SK-N-SH (cell line): ENCODE data around the gene ZNF74. TPM values are rescaled to one million over a fixed set of nuclear protein-coding genes. Genes with fewer than 3 reads are reported as not detected.

Experiments used
- CTCF ChIA-PET: fragments of 300-600, 350-600 bp; formaldehyde crosslinking; extraction: SDS; loops from one replicate; lab custom pipeline; 2021; lab: Yijun Ruan, JAX
- POLR2A ChIA-PET: fragments of 350-600 bp; sonication (Branson Sonifier 250); formaldehyde crosslinking; extraction: SDS; loops from one replicate; lab custom pipeline; 2020; ENCODE audit warnings: antibody characterized with exemption, inconsistent platforms; lab: Yijun Ruan, JAX
- DNase-seq: peaks from one replicate; pipeline ENCODE4 v3.0.0; 2012
- H2AFZ ChIP-seq: fragments of 200-600 bp; sonication (generic); 2 replicates; pipeline ENCODE4 v1.8.1; 2016; ENCODE audit warnings: antibody characterized with exemption, mild to moderate bottlenecking, low read depth
- H3F3A ChIP-seq: fragments of 200-600 bp; sonication (generic); replicated peaks from 2 replicates; pipeline ENCODE3; 2016; ENCODE audit warnings: antibody characterized with exemption, mild to moderate bottlenecking; ENCODE audit not compliant: insufficient read depth
- H3K27ac ChIP-seq, 2 experiments: fragments of 200-500 bp in 1 of 2; fragments of 200-600 bp in 1 of 2; sonication (Bioruptor generic) in 1 of 2; sonication (generic), shearing (Covaris generic) in 1 of 2; 2 replicates each; pipeline versions ENCODE4 v1.5.1 to v1.6.1; 2014 to 2016; ENCODE audit warnings: low read depth in 2 of 2, inconsistent platforms in 1 of 2, low read length in 1 of 2, mild to moderate bottlenecking in 1 of 2, mixed read lengths in 1 of 2
- H3K27me3 ChIP-seq: fragments of 200-600 bp; sonication (generic), shearing (Covaris generic); 2 replicates; pipeline ENCODE4 v1.6.1; 2016; ENCODE audit warnings: mixed run types; ENCODE audit not compliant: insufficient read depth
- H3K36me3 ChIP-seq, 2 experiments: fragments of 200-500 bp in 1 of 2; fragments of 200-600 bp in 1 of 2; sonication (Bioruptor generic) in 1 of 2; sonication (generic) in 1 of 2; replicated peaks in 1 of 2; 2 replicates each; pipeline versions ENCODE3 to v1.5.1; 2014 to 2016; ENCODE audit warnings: low read length in 1 of 2, mild to moderate bottlenecking in 1 of 2; ENCODE audit not compliant: insufficient read depth in 2 of 2, control insufficient read depth in 1 of 2
- H3K4me1 ChIP-seq, 2 experiments: fragments of 200-500 bp in 1 of 2; fragments of 200-600 bp in 1 of 2; sonication (Bioruptor generic) in 1 of 2; sonication (generic), shearing (Covaris generic) in 1 of 2; 2 replicates each; pipeline versions ENCODE4 v1.5.1 to v1.6.1; 2014 to 2016; ENCODE audit warnings: low read depth in 1 of 2, low read length in 1 of 2, mixed run types in 1 of 2; ENCODE audit not compliant: insufficient read depth in 2 of 2, control insufficient read depth in 1 of 2
- H3K4me2 ChIP-seq: fragments of 200-600 bp; sonication (generic), shearing (Covaris generic); 2 replicates; pipeline ENCODE4 v1.6.1; 2017; ENCODE audit warnings: mixed run types
- H3K4me3 ChIP-seq, 2 experiments: fragments of 200-500 bp in 1 of 2; fragments of 200-600 bp in 1 of 2; sonication (Bioruptor generic) in 1 of 2; sonication (generic), shearing (Covaris generic) in 1 of 2; 2 replicates each; pipeline versions ENCODE4 v1.5.1 to v1.8.1; 2014 to 2016; ENCODE audit warnings: low read depth in 2 of 2, inconsistent platforms in 1 of 2, low read length in 1 of 2, mild to moderate bottlenecking in 1 of 2, mixed read lengths in 1 of 2, moderate library complexity in 1 of 2
- H3K79me2 ChIP-seq: fragments of 200-600 bp; sonication (generic); 2 replicates; pipeline ENCODE4 v1.8.1; 2017; ENCODE audit warnings: mild to moderate bottlenecking; ENCODE audit not compliant: insufficient read depth
- H3K9ac ChIP-seq: fragments of 200-600 bp; sonication (generic); 2 replicates; pipeline ENCODE4 v1.6.1; 2017; ENCODE audit warnings: mixed run types
- H3K9me2 ChIP-seq: fragments of 200-600 bp; sonication (generic); 2 replicates; pipeline ENCODE4 v1.6.1; 2017; ENCODE audit warnings: mixed run types
- H3K9me3 ChIP-seq: fragments of 200-600 bp; sonication (generic); 2 replicates; pipeline ENCODE4 v1.6.1; 2017; ENCODE audit warnings: mixed run types, mild to moderate bottlenecking, moderate library complexity
- H4K20me1 ChIP-seq: fragments of 200-600 bp; sonication (generic); 2 replicates; pipeline ENCODE4 v1.6.1; 2017; ENCODE audit warnings: mild to moderate bottlenecking, mixed run types; ENCODE audit not compliant: insufficient read depth
- EP300 ChIP-seq, 2 experiments: IDR thresholded peaks; 2 replicates each; pipeline versions ENCODE4 v1.4.0 to v1.6.1; 2012; ENCODE audit warnings: borderline replicate concordance in 1 of 2, low read depth in 1 of 2, low read length in 1 of 2
- FOSL2 ChIP-seq: IDR thresholded peaks from 2 replicates; pipeline ENCODE4 v1.4.0; 2012; ENCODE audit warnings: low read depth, mild to moderate bottlenecking, moderate library complexity, borderline replicate concordance
- FOXM1 ChIP-seq: IDR thresholded peaks from 2 replicates; pipeline ENCODE4 v1.4.0; 2012; ENCODE audit warnings: low read depth, mild to moderate bottlenecking
- GATA2 ChIP-seq: sonication (generic); formaldehyde crosslinking; IDR thresholded peaks from 2 replicates; pipeline ENCODE4 v1.5.0; 2020; ENCODE audit warnings: mild to moderate bottlenecking, missing genetic modification reagents
- IRF3 ChIP-seq: fragments of 150-350 bp; IDR thresholded peaks from 2 replicates; pipeline ENCODE4 v1.6.1; 2016; ENCODE audit warnings: mild to moderate bottlenecking, low read depth, low read length
- MEF2A ChIP-seq: IDR thresholded peaks from 2 replicates; pipeline ENCODE4 v1.4.0; 2012; ENCODE audit warnings: low read depth, borderline replicate concordance
- NFIC ChIP-seq: IDR thresholded peaks from 2 replicates; pipeline ENCODE4 v1.4.0; 2012; ENCODE audit warnings: borderline replicate concordance
- RCOR1 ChIP-seq: fragments of 150-350 bp; IDR thresholded peaks from 2 replicates; pipeline ENCODE4 v1.6.1; 2017; ENCODE audit warnings: antibody characterized with exemption, low read length
- RFX5 ChIP-seq: IDR thresholded peaks from 2 replicates; pipeline ENCODE4 v1.6.1; 2012; ENCODE audit warnings: mild to moderate bottlenecking, improper control_type of control experiment, low read length
- TCF12 ChIP-seq: IDR thresholded peaks from 2 replicates; pipeline ENCODE4 v1.4.0; 2012
- TEAD4 ChIP-seq: IDR thresholded peaks from 2 replicates; pipeline ENCODE4 v1.4.0; 2012; ENCODE audit warnings: mild to moderate bottlenecking, borderline replicate concordance; ENCODE audit not compliant: insufficient read depth
- YY1 ChIP-seq: IDR thresholded peaks from 2 replicates; pipeline ENCODE4 v1.4.0; 2012; ENCODE audit warnings: low read depth, mild to moderate bottlenecking
- WGBS: methylation state at CpG from one replicate; pipeline ENCODE4 v1.1.6; 2017; ENCODE audit warnings: low lambda C conversion rate; 5-methylcytosine and 5-hydroxymethylcytosine counted together
- polyA plus RNA-seq, 3 experiments: library from polyadenylated mRNA; depleted of rRNA; stranded (reverse); fragments of >200 nt; gene quantifications; 2 replicates each; pipeline ENCODE4 v1.2.3, GENCODE V29; 2012
- TF ChIP-seq, protein P1 (sequence below): IDR thresholded peaks from 2 replicates; pipeline ENCODE4; 2012
- TF ChIP-seq, protein P2 (sequence below): IDR thresholded peaks from 2 replicates; pipeline ENCODE4 v1.6.1; 2012; ENCODE audit warnings: mild to moderate bottlenecking, low read depth, low read length, moderate library complexity

The ZNF74 gene
- polyA plus RNA-seq, 1 of the 3 experiments (the other 2 are of a cell fraction): 8.0 TPM

GRCh38 chr22:20456722-20457076 lies 62.7 kb downstream of the ZNF74 start:
- H2AFZ ChIP-seq: no peak overlapping the region; the same call in 1 of the 2 replicates
- H3K9me2 ChIP-seq: no peaks in the 10 kb centered on the region
- no peak overlapping the region for H3K9ac ChIP-seq
- H3K36me3 ChIP-seq: peaks cover 19 to 27% of the 10 kb centered on the region in 2 experiments
- no peak for TF ChIP-seq YY1
- TF ChIP-seq, all 33 proteins: peak for 0
- no peaks in the 10 kb centered on the region for H3K27me3 ChIP-seq
- peaks cover 0 to 7% of the 10 kb centered on the region in 2 experiments; a peak in 1 of 4 replicates for H3K4me1 ChIP-seq
- H3K4me3 ChIP-seq: no peak overlapping the region
- 100% methylated on average over 1 of the region's 3 CpGs for WGBS
- DNase-seq: no peak
- CTCF ChIA-PET: interaction anchor here (0.8 to 4.8 kb wide), 28 partner anchors 8 to 174 kb away, joined by 3 to 102 read pairs (median 4); partner anchors contain the start of gene DGCR6L
- H3K9me3 ChIP-seq: no peaks in the 10 kb centered on the region
- H3K79me2 ChIP-seq: no peaks in the 10 kb centered on the region
- peaks cover 4% of the 10 kb centered on the region for H3F3A ChIP-seq
- no peaks in the 10 kb centered on the region for H4K20me1 ChIP-seq
- H3K27ac ChIP-seq: peak overlapping the region in 1 of 2 experiments; percentile 50; a peak in 1 of 4 replicates
- POLR2A ChIA-PET: interaction anchor here (1.0 to 1.2 kb wide), 3 partner anchors 33 to 136 kb away, joined by 3 to 6 read pairs (median 4); no protein-coding TSS in a partner anchor
- H3K4me2 ChIP-seq: no peak overlapping the region

GRCh38 chr22:20457506-20458240 lies 63.7 kb downstream of the ZNF74 start:
- H3K9ac ChIP-seq: no peak overlapping the region
- no peak overlapping the region for H2AFZ ChIP-seq
- no peaks in the 10 kb centered on the region for H3K27me3 ChIP-seq
- ChIA-PET POLR2A (no interaction called here), CTCF (interaction anchor here (1.5 to 4.8 kb wide), 5 partner anchors 11 to 121 kb away, joined by 3 to 102 read pairs (median 12); no protein-coding TSS in a partner anchor)
- no peak for DNase-seq
- H3K27ac ChIP-seq: no peak overlapping the region
- peaks cover 4% of the 10 kb centered on the region for H3F3A ChIP-seq
- H3K9me3 ChIP-seq: no peaks in the 10 kb centered on the region
- H3K9me2 ChIP-seq: no peaks in the 10 kb centered on the region
- no peaks in the 10 kb centered on the region for H3K79me2 ChIP-seq
- peaks cover 16 to 19% of the 10 kb centered on the region in 2 experiments for H3K36me3 ChIP-seq
- no peak overlapping the region for H3K4me3 ChIP-seq
- H3K4me1 ChIP-seq: peaks cover 0 to 7% of the 10 kb centered on the region in 2 experiments; a peak in 1 of 4 replicates
- WGBS: 97% methylated on average over 7 of the region's 15 CpGs
- no peaks in the 10 kb centered on the region for H4K20me1 ChIP-seq
- no peak overlapping the region for H3K4me2 ChIP-seq
- no peak for TF ChIP-seq NFIC
- TF ChIP-seq FOXM1: no peak
- TF ChIP-seq EP300 (IDR thresholded peaks at IDR 0.05; ENCODE audit: borderline replicate concordance in 1 of 2, low read depth in 1 of 2, low read length in 1 of 2): no peak
- no peak for TF ChIP-seq RFX5
- TF ChIP-seq, protein P1, sequence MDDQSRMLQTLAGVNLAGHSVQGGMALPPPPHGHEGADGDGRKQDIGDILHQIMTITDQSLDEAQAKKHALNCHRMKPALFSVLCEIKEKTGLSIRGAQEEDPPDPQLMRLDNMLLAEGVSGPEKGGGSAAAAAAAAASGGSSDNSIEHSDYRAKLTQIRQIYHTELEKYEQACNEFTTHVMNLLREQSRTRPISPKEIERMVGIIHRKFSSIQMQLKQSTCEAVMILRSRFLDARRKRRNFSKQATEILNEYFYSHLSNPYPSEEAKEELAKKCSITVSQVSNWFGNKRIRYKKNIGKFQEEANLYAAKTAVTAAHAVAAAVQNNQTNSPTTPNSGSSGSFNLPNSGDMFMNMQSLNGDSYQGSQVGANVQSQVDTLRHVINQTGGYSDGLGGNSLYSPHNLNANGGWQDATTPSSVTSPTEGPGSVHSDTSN: no peak
- TF ChIP-seq MEF2A: no peak
- TF ChIP-seq FOSL2: no peak
- TF ChIP-seq, protein P2, sequence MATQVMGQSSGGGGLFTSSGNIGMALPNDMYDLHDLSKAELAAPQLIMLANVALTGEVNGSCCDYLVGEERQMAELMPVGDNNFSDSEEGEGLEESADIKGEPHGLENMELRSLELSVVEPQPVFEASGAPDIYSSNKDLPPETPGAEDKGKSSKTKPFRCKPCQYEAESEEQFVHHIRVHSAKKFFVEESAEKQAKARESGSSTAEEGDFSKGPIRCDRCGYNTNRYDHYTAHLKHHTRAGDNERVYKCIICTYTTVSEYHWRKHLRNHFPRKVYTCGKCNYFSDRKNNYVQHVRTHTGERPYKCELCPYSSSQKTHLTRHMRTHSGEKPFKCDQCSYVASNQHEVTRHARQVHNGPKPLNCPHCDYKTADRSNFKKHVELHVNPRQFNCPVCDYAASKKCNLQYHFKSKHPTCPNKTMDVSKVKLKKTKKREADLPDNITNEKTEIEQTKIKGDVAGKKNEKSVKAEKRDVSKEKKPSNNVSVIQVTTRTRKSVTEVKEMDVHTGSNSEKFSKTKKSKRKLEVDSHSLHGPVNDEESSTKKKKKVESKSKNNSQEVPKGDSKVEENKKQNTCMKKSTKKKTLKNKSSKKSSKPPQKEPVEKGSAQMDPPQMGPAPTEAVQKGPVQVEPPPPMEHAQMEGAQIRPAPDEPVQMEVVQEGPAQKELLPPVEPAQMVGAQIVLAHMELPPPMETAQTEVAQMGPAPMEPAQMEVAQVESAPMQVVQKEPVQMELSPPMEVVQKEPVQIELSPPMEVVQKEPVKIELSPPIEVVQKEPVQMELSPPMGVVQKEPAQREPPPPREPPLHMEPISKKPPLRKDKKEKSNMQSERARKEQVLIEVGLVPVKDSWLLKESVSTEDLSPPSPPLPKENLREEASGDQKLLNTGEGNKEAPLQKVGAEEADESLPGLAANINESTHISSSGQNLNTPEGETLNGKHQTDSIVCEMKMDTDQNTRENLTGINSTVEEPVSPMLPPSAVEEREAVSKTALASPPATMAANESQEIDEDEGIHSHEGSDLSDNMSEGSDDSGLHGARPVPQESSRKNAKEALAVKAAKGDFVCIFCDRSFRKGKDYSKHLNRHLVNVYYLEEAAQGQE: no peak
- no peak for TF ChIP-seq TCF12
- no peak for TF ChIP-seq RCOR1
- no peak for TF ChIP-seq TEAD4
- no peak for TF ChIP-seq GATA2 (CRISPR knock-in tag)
- TF ChIP-seq IRF3: no peak
